HG03558 (cell line): ENCODE results near the gene INSL3.
"Not testable (repeated sequence)": the region's sequence is repeated elsewhere in the genome, so short reads cannot be mapped to it uniquely, and the experiment has no call there.

ENCODE experiments used
- ATAC-seq: cut with Tn5 transposase; IDR thresholded peaks from one replicate; pipeline ENCODE4 v1.9.1; 2021; ENCODE audit warnings: moderate number of reproducible peaks; ENCODE audit not compliant: unreplicated experiment; ENCODE audit errors: extremely low read depth

INSL3 gene

GRCh38 chr19:17790059-17790780 is 31.1 kb downstream of the INSL3 start:
- no peak for ATAC-seq

GRCh38 chr19:17788632-17789031 is 32.7 kb downstream of the INSL3 start:
- no peak for ATAC-seq

GRCh38 chr19:17787274-17787913 is 33.9 kb downstream of the INSL3 start:
- ATAC-seq = no peak

- no peak for ATAC-seq
These were observed 36.9 kb downstream of the INSL3 start for GRCh38 chr19:17784201-17785008.

- ATAC-seq = not testable (repeated sequence)
These were observed 37.6 kb downstream of the INSL3 start for GRCh38 chr19:17783721-17784120.

GRCh38 chr19:17780781-17781180 is 40.5 kb downstream of the INSL3 start:
- no peak for ATAC-seq

- no peak for ATAC-seq
These were observed 42.1 kb downstream of the INSL3 start for GRCh38 chr19:17778968-17779929.

GRCh38 chr19:17778251-17778967 is 42.9 kb downstream of the INSL3 start:
- ATAC-seq = no peak

GRCh38 chr19:17777840-17778239 is 43.5 kb downstream of the INSL3 start:
- ATAC-seq = not testable (repeated sequence)

- ATAC-seq = peak; percentile 51
These were observed 45.1 kb downstream of the INSL3 start for GRCh38 chr19:17775991-17776803.

- ATAC-seq = no peak
These were observed 45.9 kb downstream of the INSL3 start for GRCh38 chr19:17775245-17775927.

- ATAC-seq = no peak
These were observed 49.1 kb downstream of the INSL3 start for GRCh38 chr19:17772172-17772571.

GRCh38 chr19:17770613-17771012 is 50.7 kb downstream of the INSL3 start:
- ATAC-seq = no peak

- no peak for ATAC-seq
These were observed 53.8 kb downstream of the INSL3 start for GRCh38 chr19:17767559-17767958.

- ATAC-seq = no peak
These were observed 54.7 kb downstream of the INSL3 start for GRCh38 chr19:17766543-17767131.
